DMS53 (cell line): ENCODE measurements around the gene RNF217.
"Not testable (repeated sequence)": the region's sequence is repeated elsewhere in the genome, so short reads cannot be mapped to it uniquely, and the experiment has no call there.

ENCODE experiments used
- DNase-seq: peaks from one replicate; lab custom pipeline; 2025; lab: John Stamatoyannopoulos, UW

The RNF217 gene

DNA sequence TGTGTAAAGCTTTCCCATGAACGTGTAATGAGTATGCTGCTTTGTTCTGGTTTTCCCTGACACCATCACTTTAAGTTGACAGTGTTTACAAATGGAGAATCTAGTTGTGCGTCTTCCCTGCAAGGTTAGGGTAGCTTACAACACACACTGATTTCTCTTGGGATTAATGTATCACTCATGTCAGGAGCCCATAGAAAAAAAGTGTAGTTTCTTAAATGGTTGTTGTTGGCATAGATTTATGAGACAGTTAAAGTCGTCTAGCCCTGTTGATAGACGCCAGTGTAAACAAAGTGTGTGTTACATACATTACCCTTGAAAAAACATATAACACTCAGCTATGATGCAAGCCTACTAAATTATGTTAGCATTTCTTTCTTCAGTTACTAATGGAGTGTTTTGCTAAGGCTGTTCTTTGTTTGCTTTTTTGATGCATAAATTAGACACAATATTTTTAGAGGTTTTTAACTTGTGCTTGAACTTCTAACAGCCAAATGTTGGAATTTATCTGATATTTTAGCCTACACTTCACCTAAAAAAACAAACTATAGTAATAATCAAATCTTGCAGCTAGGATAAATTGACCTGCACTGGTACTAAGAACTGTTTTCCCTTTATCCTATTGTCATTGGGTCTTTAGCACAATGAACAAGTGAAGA is 88.6 kb downstream of the RNF217 start:
- DNase-seq: no peak

DNA sequence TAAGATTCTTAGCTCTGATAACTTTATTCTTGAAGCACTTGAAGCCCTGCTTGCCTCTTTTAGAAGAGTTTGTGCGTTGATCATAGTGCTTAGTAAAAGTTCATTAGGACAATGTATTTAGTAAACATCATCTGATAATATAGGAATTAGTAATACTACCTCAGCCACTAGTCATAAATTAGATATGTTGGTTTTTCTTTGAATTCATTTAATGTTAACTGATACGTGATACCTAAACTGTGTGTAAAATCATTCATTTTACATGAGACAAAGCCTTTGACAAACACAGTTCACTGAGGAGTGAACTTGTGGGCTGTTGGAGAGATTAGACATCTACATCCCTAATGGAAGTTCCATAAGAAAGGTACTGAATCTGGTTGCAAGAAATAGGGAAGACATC is 91.6 kb downstream of the RNF217 start:
- DNase-seq: no peak

DNA sequence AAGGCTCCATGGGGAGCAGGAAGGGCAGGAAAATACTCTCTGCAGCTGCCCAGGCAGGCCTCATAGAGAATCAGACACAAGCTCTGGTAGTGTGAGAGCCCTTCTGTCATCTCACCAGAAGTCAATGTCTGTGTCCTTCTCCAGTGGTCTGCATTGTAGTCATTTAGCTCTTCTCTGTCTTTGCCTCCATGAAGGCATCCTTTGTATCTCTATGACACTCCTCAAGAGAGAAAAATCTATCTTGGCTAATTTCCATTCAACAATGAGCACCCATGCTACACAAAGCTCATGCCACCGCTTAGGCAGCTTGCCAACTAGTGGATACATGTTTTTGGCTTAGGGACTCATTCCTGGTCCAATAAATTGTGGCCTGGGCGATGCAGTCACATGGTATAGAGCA is 92.1 kb downstream of the RNF217 start:
- DNase-seq: no peak

DNA sequence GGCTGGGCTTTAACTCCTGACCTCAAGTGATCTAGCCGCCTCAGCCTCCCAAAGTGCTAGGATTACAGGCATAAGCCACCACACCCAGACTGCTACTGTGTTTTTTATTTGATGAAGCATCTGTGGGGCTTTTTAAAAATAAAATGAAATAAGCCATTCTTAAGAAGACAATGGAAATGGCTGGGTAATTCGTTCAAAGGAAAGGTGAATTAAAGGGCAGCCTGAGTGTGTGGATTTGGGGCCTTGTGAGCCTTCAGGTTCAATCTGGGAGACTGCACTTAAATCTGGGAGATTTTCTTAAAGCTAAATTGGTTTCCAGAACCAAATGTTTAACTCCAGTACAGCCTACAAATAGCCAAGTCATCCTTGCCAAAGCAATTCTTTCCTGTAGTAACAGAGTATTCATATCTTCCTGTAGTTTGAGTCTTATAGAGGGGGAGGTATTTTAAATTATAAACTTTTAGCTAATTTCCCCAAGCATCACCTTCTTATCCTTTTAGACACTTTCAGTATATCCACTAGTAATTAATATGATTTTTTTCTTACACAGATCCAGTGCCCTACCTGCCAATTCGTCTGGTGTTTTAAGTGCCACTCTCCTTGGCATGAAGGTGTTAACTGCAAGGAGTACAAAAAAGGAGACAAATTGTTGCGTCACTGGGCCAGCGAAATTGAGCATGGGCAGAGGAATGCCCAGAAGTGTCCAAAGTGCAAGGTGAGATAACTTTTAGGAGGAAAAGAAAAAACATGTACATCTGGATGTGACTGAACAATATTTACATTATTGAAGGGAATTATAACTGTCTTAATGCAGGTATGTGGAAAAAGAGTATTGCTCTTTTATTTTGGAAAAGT is 95.4 kb downstream of the RNF217 start:
- no peak for DNase-seq

DNA sequence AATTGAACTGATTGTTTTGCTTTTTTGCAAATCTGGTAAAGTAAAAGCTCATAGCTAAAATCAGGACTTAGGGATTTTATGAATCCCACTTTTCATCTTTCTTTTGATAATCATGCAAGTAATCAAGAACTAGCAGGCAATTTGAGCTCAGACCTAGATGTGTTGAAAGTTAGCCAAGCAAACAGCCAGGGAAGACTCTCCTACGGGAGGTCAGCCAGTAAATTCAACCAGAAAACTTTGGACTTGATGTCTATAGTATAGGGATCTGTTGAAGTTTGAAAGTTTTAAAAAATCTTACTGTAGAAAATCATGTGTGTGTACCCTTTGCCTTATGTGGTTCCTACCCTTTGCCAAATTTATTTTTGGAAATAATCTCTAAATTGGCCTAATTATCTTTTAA is 96.3 kb downstream of the RNF217 start:
- no peak for DNase-seq

DNA sequence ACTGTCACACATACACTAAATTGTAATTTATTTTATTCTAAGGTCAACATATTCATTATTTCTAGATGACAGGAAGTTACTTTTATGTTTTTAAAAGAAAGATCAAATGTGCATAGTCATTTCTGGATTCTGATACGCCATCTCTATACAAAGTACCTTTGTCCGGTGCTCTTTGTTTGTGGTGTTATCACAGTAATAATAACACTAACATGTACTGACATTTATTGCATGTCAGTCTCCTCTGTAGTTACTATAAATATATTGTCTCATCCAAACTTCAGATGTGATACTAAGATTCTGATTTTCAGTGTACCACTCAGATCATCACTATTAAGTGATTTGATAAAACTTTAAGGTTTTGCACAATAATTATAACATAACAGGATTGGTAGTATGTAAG is 101.1 kb downstream of the RNF217 start:
- no peak for DNase-seq

DNA sequence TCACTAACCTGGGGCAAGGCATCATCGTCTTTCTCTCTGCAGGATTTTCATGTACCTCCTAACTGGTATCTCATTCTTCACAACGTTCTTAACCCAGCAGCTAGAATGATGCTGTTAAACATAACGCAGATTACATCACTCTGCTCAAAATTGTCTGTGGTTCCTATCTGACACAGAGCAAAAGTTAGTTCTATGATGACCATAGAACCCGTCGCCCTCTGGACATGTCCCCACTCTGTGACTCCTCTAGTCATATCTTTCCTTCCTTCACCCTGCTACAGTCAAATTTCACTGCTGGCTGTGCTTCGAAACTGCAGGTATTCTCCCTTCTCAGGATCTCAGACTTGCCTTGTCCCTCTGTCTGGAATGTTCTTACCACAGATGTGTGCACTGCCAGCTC is 103.9 kb downstream of the RNF217 start:
- DNase-seq: no peak

DNA sequence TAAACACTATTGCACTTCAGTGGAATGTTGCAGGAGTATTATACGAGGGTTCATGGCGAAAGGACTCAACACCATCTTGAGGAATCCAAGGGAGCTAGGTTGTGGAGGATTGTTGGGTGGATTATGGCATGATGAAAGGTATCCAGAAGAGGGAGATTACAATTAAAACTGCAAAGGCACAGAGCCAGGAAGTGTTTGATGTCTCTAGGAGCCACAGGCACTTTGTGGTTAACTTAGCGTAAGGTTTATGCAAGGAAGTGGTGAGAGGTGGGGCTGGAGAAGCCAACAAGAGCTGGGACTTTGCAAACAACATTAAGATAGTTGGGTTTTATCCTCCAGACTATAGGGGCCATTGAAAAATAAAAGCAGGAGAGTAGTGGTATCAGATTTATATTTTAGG is 104.7 kb downstream of the RNF217 start:
- DNase-seq: no peak

DNA sequence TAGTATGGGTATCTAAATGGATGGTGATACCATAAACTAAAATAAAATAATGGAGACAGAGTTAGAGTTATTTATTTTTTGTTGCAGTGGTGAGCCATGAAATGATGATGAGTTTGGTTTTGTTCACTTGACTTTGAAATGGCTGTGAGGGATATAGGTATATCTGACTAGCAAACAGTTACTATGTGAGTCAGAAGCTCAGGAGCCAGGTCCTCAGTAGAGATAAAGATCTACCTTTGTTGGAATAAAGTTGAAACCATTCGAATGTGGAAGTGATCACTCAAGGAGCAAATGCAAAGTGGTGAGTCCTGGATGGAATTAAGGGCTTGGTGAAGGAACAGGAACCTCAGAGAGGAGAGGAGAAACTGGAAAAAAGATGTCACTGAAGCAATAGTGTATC is 105.3 kb downstream of the RNF217 start:
- no peak for DNase-seq

DNA sequence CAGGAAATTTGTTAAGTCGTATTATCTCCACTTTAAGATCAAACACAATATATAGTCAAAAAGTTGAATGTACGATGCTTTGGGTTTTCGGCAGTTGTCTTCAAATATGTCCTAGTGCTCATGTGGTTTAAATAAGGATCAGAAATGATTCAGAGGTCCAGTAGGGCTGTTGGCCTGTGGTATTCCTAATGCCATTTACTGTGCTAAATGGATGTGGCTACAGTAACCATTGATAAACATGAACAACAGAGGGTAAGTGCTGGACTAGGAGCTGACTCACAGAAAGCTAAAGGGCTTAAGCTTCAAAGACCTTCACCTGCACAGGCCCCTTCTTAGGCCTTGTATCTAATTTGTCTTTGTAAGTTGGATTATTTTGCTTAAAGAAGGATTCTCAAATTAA is 110.8 kb downstream of the RNF217 start:
- no peak for DNase-seq

DNA sequence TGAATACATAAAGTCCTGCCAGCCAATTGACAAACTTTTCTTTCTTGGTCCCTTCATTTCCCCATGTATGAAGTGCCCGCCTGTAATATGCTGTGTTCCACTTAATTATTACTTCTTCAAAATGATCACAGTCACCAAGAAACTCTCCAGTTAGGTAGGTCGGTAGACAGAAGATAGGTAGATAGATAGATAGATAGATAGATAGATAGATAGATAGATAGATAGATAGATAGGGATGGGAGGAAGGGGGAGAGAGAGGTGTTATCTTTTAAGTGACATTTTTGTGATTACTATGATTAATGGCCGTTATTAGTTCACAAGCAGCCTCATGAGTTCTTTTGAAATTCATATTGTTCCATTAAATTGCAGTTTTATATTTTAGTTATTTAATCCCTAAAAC is 111.9 kb downstream of the RNF217 start:
- DNase-seq: no peak

DNA sequence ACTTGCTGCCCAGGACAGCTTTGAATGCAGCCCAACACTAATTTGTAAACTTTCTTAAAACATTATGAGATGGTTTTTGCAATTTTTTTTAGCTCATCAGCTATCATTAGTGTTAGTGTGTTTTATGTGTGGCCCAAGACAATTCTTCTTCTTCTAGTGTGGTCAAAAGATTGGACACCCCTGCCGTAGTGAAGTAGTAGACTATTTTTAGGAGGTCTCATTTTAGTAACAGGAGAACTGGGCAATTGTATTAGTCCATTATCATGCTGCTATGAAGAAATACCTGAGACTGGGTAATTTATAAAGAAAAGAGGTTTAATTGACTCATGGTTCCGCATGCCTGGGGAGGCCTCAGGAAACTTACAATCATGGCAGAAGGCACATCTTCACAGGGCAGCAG is 112.8 kb downstream of the RNF217 start:
- not testable (repeated sequence) for DNase-seq

DNA sequence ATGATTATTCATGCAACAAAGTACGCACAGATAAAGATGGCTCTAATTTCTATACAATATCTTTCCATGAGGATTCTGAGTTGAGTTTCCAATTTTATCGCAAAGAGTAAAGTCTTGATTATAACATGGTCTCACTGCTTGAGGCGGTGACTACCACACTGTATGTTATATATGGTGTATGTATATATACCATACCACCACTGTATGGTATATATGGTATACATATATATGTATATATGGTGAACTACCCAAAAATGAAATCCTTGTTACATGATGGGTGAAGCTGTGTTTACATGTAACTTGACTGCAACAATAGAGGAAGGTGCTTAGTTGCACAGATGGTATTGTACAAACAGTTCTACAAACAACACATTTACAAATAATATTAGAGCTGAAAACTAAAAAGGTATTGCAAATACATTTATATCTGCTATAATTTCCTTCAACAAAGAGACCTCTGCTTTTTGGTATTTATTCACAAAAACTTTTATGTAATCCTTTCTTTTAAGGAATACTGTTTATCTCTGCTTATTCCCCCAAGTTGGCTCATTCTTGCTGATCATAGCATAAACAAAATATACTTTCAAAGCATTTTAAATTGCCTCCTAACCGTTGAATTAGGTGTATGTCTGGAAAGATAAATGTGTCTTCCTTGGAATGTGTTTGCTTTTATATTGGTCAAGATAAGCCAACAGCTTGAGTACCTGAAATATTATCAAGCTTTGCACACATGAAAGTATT is 113.7 kb downstream of the RNF217 start:
- DNase-seq: no peak

DNA sequence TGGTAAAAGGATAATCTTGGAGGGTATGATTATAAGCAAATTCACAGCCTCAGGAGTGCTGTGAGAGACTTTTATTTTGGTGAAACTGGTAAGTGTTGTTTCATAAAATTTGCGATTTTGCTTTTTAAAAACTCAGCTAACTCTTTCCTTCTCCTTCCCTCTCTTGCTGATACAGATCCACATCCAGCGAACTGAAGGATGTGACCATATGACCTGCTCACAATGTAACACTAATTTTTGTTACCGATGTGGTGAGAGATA is 114.2 kb downstream of the RNF217 start:
- DNase-seq: no peak

DNA sequence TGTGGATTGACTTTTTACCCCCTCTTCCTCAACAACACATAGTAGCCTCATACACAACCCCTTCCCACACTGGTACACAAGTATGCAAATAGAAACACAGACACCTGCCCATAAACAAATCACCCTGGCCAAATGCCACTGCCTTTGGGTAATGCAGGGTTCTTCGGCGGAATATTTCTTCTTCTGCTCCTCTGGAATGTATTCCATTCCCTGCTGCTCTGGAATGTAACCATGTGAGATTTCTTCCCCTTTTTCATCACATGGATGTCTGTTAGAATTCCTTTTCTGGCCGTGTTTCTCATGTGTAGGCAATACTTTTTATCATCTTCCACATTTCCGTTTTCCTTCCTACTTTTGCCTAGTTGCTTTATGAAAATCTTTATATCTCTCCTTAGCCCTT is 115.2 kb downstream of the RNF217 start:
- DNase-seq: no peak

DNA sequence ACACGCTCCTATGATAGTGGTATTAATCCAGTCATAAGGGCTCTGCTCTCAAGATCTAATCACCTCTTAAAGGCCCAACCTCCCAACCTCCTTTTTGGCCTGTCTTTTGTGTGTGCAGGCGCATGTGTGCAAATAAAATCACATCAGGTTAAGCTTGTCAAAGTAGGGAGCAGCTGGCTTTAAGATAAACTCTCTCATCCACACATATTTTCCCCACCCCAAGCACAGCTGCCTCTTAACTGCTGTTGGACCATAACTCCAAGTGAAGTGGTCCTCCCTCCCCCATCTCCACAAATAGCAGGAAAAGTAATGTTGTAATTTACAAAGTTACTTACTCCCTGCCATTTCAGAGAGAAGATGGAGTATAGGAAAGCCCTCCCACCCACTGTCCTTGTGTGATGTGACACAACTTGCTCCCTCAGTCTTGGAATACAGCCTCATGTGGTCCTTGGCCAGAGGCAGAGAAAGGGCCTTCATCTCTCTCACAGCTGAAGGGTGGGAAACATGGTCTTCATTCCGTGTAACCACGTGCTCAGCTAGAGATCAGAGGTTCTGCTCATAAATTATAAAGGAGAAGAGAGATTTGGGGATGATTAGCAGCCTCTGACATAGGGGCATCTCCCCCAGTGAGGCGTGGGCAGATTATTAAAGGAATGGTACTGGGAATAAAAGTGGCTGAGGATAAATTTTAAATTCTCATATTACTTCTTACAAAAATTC is 116.5 kb downstream of the RNF217 start:
- DNase-seq: no peak

DNA sequence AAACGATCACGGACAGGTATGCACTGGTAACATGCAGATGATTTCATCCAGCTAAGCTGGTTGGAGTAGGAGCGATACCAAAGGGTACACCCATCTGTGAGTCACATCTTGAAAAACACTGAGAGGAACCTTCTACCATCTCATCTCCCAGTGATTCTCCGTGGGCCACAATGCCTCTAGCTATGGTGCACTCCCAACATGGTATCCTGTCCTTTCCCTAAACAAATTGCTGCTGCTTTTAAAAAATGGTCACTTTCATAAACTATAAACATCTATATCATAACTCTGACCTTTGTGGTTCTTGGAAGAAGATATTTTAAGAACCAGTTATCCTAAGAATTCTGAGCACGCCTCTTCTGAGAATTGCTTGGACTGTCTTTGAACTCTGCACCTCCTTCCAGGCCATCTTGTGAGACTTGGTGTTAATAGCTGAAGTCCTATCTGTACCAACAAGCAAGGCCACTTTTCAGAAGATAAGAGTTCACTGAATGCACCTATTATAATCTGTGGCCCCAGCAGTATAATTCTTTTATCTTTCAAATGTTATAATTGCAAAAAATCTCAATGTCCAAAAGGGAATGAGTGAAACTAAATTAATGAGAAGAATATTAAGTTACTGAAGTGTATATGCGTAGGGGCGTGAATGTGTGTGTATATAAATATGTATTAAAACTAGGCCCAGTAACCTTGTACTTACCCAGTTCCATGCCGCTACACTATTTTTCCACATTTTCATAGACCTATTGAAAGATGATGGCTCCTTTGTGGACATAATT is 120.9 kb downstream of the RNF217 start:
- no peak for DNase-seq

DNA sequence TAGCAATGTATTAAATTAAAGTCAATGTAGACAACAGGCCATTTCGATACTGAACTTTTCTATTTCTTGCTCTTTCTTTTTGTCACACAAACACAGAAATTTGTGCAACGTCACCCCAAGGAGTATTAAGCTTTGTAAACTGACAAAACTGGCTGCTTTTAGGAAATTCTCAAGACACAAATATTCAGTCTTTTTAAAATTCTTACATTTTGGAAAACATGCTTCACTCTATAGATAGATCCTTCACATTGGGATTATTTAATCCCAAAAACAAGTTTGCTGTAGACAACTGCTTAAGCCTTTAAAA is 121.4 kb downstream of the RNF217 start:
- DNase-seq: no peak

DNA sequence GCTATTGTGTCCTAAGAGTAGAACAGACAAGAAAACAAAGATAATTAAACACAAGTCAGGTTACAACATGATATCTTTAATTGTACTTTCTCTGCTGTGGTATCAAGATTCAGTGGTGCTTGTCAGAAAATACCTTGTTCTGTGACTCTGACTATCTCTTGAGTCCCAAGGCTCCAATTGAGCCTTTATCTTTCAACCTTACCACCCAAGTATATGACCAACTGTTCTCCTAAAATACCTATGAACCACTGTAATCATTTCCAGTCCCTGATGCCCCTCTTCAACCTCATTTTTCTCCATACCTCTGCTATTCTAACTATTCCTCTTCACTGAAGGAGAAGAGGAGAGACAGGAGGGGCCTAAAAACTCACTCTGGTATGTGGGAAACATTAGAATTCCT is 124.5 kb downstream of the RNF217 start:
- no peak for DNase-seq

DNA sequence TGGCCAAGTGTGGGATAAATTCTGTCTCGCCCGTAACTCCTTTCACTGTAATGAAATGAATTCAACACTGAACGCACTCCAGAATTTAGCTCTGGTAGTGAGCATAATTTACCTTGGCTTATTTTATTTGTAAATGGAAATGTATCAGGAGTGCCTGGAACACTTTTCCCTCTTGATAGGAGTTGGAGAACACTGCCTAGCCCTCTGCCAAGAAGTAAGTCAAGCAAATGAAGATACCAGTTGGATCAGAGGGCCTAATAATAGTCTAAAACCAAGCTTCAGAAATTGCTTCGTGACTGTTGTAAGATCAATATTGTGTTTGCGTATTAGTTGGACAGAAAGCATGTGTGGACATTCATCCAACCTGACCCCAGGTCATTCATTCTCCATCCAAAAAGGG is 126.7 kb downstream of the RNF217 start:
- DNase-seq: no peak

DNA sequence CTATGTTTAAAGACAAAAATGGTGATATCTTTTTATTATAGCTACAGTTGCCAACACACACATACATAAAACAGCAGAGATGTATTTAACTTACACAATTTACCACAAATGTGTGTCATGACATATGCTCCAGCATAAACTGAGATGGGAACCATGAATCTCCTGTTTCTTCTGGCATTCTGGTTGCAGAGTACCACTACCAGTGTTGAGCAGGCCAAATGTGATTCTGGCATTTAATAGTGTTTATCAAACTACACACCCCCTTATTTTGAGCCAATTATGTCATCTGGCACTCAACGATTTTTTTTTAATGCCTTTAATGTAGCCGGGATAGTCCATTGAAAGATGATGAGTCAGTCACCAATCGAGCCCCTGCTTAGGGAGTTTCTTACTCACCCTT is 132.3 kb downstream of the RNF217 start:
- no peak for DNase-seq
